Measurements from ENCODE around the gene SSPN.
A peak's percentile ranks its signal among the peaks of the same experiment; 100 is the strongest.

The SSPN gene

DNA sequence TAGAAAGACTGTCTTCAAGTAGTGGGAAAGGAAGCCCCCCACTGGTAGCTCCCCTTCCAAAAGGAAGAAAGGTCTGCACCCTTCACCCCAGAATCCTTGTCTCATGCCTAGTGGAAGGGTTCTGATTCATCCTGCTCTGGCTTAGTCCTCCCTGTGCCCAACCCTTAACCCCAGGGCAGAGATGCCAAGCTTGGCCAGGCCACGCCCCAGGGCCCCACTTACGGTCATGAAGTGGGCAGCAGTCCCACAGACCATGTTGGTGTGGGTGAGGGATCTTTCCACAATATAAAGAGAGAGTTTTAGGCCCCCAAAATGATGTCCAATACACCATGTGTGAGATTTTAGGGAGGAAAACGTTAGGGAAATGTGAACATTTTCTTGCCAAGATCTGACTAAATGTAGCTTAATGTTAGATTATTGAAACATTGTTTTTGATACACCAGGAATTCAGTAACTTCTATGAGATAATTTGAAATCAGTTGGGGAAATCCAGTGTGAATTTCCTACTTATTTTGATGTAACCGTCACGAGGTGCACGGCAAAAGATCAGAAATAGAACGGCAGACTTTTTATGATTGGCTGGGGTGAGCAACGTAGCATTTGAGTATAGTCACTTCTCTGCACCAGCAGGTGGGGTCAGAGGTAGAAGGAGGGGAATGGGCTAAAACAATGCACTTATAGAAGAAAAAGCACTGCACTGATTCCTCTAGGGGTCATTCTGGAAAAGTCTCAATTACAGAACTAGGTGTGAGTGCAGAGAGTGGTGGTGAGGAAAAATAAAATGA, 8.2 kb upstream of the SSPN start:
- DNase-seq, result no peak

DNA sequence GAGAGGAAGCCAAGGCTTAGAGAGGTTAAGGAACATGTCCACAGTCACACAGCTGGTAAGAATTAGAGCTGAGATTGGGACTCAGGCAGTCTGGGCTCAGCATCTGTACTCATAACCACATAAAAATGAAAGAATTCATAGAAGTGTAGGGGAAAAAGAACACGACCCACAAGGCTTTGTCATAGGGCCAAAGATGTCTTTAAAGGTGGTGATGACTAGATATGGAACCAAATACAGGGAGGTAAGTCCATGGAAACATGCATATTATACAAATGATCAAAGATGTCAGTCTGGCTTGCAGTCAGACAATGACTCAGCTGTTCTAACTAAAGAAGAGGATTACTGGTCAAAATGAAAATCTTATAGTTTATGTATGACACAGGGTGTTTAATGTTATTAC, 7.2 kb upstream of the SSPN start:
- DNase-seq, result no peak

DNA sequence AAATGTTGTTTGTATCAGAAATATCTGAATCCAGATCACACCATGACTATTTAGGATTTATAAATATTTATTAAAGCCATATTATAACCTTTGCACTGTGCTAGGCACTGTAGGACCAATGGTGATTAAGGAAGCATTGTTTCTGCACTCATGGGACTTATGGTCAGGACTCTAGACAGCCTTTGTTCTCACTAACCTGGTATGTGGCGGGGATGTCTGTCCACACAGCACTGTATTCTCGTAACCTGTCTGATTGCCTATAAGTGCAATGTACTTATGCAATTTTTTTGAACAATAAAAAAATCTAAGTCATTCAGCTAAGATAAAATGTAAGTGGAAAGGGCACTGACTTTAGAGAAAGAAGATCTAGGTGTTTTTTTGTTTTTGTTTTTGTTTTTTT, 6.7 kb upstream of the SSPN start:
- DNase-seq, result no peak

DNA sequence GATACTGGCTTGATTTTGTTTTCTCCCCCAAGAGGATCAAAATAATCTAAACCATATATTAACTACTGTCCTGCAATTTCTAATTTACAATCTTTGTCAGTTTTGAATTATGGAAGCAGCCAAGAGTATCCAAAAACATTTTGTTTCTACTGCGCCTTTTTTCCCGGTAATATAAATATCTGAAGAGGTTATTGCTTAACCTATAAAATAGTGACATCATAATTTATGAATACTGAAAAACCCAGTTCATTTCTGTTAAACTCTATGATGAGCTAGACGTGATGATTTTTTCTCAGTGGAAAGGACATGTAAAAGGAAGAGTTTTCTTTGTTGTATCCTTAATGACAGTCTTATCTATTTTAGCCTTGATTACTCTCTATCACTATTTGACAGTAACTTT, 3.2 kb upstream of the SSPN start:
- DNase-seq, result no peak

DNA sequence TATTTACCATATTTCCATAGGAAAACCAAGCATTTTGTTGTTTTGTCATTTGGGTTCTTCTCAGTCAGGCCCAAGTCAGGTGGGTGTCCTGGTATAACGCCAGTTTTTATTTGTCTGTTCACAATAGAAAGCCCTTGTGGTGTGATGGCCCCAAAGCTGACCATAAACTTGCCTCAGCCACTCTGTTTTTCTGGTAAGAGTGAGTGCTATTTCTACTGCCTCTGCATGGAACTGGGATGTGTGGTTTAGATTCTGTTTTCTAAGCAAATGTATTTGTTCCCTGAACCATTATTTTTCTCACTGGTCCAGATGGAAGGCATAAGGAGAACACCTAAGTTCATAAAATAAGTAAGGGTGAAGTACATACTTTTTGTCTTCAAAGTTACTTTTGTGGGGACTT, 1.8 kb upstream of the SSPN start:
- no peak for DNase-seq

DNA sequence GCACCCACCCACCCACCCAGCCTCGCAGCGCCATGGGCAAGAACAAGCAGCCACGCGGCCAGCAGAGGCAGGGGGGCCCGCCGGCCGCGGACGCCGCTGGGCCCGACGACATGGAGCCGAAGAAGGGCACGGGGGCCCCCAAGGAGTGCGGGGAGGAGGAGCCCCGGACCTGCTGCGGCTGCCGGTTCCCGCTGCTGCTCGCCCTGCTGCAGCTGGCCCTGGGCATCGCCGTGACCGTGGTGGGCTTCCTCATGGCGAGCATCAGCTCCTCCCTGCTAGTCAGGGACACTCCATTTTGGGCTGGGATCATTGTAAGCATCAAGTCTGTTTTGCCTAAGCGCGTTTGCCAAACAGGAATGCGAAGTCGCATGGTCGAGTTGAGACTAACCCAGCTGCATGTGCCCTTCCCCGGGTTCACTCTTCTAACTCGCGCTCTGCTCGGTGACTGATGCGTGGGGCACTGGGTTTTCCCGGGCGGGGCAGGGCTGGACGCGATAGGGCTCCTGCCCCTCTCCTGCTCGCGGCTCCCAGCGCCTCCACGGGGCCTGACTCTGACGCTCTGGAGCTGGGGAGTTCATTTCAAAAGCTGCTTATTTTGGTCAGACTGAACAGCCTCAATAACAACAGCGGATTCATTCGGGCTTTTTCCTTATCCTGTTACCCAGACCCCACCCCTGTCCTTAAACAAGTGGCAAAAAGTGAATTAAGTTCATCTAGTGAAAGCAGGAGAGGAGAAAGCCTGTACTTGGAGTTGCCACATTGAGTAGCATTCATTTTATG, 458 bp downstream of the SSPN start:
- DNase-seq, result peak; percentile 10 to 20

DNA sequence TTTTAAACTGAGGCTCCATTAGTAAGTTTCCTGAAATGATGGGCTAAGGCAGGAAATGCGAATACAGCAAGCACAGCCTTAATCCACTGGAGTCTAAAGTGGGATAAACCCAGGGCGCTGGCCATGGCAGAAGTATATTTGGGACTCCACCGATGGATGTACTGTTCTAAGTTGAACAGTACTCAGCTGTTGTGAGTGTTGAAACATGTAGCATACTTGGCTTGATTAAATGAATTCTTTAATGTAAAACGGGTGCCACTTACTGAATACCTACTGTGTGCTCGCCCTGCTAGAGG, 996 bp downstream of the SSPN start:
- no peak for DNase-seq

DNA sequence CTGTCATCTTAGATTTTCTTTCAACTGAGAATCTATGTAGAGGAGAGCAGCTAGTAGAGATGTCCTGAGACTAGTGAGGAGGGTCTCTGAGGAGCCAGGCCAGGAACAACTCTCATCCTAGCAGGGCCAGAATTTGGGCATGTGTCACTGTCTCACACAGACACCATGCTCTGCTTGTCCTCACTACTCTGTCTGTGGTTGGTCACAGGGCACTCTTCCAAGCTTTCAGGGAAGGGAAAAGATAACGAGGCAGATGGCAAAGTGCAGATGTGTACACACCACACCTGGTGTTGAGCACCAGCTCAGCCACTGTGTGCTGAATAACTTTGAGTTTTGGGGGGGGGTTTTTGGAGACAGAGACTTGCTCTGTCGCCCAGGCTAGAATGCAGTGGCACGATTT, 2.5 kb downstream of the SSPN start:
- no peak for DNase-seq

DNA sequence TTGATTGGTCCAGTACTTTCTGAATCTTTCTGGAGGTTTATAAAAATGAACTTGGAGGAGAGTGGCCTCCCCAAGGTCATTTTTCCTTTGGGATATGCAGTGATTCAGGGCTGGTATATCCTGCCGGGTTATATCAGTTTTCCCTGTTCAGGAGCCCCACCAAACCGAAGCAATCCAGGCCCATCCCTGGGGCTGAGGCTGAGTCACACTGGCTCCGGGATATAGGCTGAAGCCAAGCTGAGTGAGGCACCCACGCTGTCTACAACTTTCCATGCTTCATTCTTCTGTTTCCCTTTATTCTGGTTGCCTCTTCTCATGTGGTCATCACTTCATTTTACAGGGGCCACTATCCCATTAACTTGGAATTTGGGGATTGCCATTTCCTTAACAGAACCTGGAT, 3.4 kb downstream of the SSPN start:
- no peak for DNase-seq

DNA sequence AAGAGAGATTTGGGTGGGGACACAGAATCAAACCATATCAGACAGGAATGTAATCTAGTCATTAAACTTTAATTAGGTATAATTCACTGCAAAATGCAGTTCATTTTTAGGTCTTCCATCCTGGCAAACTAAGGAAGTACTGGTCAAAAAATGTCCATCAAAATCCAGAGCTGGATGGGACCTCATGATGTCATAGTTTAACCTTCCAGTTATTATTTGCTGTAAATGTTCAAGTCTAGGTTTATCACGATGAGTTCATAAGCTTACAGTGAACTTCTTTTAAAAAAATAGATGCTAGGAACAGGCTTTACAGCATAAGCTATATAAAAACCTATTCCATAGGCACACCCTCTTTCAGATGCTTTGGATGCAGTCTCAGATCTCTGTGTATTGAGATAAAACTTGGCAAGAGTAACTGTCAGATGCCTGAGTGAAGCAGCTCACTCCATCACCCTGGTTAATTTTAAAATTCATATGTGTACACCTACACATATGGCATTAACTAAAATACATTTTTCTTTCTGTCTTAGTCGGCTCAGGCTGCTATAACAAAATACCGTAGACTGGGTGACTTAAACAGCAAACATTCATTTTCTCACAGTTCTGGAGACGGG, 7.9 kb downstream of the SSPN start:
- DNase-seq, result no peak

DNA sequence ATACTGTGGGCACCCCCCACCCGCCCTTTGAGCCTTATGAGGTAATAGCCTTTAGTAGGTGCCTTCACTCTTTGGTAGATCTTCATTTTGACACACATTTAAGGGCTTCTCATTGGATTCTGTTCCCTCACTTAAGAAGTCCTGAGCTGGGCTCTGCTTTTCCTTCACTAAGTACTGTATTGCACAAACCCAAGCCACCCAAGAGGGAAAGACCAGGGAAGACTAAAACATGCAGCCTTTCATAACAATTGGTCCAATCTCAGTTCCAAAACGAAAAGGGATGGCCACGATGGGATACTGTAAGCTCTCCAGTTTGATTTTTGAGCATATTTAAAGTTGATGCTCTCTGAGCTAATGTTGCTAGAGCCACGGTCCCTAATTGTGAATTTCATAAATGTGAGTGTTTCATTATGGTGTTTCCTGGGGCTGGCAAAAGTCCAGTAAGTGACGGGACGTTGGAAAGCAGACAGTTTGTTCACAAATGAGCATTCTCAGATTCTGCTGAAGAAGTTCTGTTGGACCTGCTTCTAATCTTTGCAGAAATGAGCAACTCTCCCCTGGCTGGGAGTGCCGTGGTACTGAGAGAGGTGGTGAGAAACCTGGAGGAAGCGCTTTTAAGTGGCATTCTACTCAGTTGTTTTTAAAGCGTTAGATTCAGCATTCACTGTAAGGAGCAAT, 9.4 kb downstream of the SSPN start:
- no peak for DNase-seq

DNA sequence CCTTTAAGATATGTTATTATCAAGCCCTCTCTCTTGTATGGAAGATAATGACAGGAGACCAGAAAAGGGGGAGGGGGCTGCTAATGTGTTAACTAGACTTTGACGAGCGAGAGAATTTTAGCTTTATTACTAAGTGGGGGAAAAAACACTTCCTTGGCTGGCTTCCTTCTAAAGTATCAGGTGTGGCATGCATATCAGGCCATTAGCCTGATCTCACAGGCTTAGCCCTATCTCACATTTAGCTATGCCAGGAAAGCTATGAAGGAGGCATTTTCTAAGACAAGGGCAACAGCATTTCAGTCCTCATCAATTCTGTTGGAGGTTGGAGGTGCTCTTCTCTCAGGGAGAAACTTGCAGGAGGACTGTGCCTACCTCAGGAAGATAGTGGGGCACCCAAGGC, 9.9 kb downstream of the SSPN start:
- no peak for DNase-seq

DNA sequence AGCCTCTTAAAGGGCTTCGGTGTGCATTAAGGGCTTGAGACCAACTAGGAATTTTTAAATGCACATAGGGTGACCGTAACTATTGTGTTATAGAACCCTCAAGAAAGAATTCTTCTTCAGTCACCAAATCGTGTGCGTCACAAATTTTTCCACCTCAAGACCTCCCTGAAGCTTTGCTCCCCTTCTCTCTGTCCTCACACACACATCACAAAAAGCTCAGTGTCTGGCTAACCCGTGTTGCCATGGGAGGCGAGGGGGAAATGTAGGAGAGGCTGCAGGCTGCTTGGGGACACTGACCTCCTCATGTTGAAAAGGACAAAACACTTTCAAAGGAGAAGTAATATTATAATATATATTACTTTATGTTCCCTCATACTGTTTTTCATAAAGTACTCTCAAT, 10.6 kb downstream of the SSPN start:
- DNase-seq, result no peak

DNA sequence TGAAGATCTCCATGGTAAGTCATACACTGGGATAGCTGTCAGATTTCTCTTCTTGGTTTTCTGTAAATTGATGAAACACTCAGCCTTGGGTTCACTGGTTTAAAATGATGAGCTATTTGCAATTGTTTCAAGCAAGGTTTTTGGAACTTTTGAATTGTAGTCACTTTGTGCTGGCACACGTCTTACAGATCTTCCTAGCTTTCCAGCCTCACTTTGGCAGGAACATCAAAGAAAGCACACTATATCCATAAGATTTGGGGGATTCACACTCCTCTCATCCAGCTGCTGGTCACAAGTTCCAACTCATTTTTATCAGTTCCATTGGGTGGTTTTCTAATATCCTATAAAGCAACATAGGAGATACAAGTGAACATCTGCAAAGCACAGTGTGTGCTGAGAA, 16.0 kb downstream of the SSPN start:
- no peak for DNase-seq

DNA sequence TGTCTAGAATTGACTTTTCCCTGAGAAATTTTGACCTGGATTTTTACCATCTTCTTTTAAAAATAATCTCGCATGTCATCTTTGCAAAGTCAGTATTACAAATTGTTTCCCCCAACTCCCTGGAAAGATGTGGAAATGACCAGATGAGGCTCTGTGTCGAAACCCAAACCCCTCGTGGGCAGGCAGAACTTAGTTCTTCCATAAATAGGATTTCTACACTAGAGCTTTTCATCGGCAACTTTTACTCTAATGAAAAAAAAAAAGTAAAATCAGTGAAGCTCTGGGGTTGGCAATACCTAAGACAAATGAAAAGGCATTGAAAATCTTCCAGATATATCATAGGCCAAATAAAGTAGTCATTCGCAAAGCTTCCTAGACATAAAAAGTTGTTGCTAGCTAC, 17.0 kb downstream of the SSPN start:
- DNase-seq, result no peak

DNA sequence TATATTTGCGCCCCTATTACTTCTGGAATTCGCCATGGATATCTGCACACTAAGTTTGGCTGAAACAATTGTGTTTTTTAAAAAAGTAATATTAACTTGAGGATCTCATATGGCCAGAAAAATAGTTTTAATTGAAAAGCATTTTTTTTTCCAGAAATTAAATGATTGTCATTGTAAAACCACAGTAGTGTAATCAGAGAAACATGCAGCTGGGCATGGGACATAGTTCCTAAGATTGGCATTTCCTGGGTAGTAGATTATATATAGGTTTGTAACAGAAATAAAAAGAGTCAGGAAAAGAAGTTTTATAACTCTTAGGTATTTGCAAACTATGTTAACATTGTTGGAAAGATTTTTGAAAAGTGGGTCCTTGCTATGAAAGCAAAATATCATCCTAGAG, 17.6 kb downstream of the SSPN start:
- DNase-seq, result no peak

DNA sequence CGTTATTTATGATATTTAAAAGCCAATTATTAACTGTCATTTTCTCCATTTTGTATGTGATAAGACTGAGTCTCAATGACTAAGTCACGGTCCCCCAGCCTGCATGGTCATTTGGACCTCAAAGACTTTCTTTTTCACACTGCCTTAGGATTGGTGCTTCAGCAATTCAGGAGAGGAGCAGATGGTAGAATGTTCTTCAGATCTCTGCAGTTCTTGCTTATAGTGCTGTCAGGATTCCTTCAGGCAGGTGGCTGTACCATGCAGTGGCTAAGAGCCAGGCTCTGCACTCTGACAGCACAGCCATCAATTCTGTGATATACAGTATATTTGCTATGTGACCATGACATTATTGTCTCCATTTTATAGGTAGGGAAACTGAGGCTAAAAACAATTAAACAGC, 18.7 kb downstream of the SSPN start:
- DNase-seq, result no peak

DNA sequence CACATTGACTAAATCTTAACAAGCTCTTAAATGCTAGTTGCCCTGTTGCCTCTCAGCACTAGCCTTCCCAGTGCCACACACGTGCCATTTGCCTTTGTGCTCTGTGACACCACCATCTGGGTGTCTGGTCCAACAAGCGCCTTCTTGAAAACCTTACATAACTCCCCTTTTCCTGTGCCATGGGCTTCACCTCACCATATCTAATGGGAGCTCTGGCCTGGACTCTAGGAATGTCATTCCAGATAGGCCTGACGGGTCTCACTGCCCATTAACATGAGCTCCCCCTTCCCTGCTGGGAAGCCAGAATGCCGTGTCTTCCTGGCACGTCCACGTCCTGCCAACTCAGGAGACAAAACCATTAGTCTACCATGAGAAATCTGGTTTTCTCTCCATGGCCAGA, 24.4 kb downstream of the SSPN start:
- no peak for DNase-seq

DNA sequence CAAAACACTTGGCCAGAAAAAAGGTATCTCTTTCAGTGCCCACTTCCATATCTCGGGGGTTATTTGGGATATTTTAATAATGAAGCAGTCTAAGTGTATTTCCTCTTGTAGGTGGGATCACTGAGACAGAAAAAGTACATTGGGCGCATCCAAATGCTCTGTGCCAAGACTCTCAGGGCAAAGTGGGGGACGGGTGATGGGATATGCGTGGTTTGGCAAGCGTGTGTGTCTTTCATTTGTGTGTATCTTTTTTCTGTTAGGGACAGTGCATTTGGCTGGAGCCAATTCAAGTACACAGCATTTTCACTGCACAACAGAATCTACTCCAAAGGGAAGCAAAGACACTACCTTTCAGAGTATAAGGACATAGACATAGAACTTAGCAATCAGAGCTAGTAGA, 29.3 kb downstream of the SSPN start:
- DNase-seq, result no peak

DNA sequence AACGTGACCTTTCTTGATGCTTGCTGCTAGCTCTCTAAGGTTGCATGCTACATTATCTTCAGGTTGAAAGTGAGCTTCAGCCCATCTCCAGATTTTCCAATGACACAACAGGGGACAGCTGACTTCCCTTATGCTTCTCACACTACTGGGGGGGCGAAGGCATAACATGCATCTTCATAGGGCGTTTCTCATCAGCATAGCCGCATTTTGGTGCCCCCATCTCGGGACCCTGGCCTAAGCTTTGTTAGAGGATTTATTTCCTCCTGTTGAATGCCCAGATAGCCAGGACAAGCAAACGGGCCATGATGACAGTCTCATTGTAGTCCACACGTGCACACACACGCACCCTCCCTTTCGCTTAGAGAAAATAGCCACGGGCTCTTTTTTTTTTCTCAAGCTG, 30.7 kb downstream of the SSPN start:
- DNase-seq, result no peak

DNA sequence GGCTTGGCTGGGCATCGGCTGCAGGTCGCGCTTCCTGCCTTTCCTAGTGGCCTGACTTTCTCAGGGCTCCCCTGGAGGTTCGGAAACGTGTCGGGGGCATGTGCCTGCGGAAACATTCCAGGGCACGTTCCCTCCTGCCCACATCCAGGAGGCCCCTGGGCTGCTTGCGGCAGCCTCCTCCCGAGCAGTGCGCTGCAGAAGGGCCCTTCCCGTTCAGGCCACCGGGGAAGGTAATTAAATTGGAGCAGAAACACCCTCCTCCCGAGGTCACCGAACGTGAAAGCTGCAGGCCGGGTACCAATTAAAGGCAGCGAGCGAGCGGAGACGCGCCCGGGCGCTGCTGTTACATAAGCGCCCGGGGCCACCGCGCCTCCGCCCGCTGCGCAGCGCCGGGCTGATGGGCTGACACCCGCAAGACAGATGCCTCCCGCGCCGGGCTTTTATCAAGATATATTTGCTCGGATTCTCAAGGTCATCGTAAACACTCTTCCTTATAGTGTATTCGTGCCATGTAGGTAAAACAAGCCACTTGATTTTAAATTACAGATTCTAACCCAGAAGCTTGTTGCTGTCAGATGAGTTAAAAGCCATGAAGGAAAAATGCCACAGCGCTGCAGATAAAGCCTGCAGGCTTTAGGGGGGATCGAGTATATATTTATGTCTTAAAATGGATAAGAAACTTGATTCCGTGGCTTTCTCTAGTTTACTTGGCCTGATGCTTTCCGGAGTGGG, 31.4 kb downstream of the SSPN start:
- no peak for DNase-seq

DNA sequence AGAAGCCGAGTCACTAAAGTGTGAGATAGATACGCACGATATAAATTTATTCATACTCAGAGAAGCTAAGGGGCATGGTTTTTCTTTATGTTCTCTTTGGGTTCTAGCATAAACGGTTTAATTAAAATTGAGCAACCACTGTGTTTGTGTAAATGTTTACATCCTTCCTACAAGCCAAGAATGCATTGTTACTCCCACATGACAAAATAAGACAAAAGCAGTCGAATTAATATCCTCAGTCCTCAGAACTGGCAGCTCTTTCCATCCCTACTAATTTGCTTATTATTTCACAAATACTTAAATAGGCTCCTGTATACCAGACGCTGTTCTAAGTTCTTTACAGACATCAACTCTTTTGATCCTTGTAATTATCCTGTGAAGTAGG, 32.0 kb downstream of the SSPN start:
- DNase-seq, result no peak

DNA sequence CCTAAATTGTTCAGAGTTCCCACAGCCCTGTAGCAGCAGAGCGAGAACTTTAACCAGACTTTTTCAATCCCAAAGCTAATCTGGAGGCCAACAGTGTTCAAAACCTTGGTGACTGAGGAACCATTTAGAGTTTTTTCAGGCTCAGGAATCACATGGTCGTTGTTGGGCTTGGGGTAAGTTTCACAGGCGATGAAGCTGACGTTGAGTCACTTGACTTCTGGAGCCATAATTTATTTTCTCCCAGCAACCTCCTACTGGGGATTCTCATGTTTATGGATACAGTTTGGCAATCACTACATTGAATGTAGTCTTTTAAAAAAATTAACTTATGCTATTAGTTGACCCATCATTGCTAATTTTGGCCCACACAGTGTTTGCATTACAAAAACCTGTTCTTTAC, 34.5 kb downstream of the SSPN start:
- no peak for DNase-seq
